Measurements from ENCODE around the gene HPSE2. TPM values are rescaled to one million over a fixed set of nuclear protein-coding genes. Genes with fewer than 3 reads are reported as not detected.

HPSE2 gene
- polyA plus RNA-seq, 1 experiment, result not detected

DNA sequence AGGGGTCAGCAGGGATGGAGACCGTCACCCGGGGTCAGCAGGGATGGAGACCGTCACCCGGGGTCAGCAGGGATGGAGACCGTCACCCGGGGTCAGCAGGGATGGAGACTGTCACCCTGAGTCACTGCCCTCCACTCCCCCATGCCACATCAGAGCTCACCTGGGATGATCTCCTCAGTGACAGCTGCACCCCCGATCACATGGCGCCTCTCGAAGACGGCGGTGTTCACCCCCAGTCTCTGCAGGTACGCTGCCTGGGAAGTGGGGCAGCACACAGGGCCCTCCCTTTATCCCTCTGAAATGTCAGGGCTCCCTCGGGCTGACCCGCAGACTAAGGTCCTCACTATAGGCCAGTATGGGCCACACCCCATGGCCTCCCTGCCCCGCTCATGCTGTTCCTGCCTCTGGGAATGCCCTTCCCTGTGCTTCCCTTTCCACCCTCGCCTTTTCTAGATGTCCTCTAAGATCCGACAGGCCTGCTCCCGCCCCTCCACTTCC, 827.9 kb downstream of the HPSE2 start:
- Histone ChIP-seq H3K4me3 (ENCODE audit: low read depth, low read length) (no peak overlapping the region), H3K27me3 (ENCODE audit: control insufficient read depth, insufficient read depth, low read length) (no peaks in the 10 kb centered on the region), H3K36me3 (ENCODE audit: control insufficient read depth, insufficient read depth, low read length) (peaks cover 1% of the 10 kb centered on the region)
- no peak for DNase-seq (ENCODE audit: low read depth)
- TF ChIP-seq CTCF (IDR thresholded peaks at IDR 0.05; ENCODE audit: insufficient read depth, low read depth, low read length), result no peak
- ChIA-PET CTCF (interaction anchor here (1.7 kb wide), 1 partner anchor 13 kb away, joined by 14 read pairs; no protein-coding TSS in a partner anchor), POLR2A (no interaction called here)

Small RNA genes lying within 50 kb of the gene (small RNA-seq; reads per million reads assigned to genes)
- gene MIR4685 (ENCODE audit: insufficient read length, low read depth, low replicate concordance) (not detected), gene MIR6507 (ENCODE audit: insufficient read length, low read depth, low replicate concordance) (not detected)

Other genes with a start within 250 kb of the HPSE2 start
- gene CNNM1, start 93.5 kb upstream of the HPSE2 start, polyA plus RNA-seq (2011; rRNA removed), result 1.1 and 1.3 TPM in 2 replicates
- gene GOT1, start 194.8 kb upstream of the HPSE2 start, polyA plus RNA-seq (2011; rRNA removed), result 41.4 and 53.3 TPM in 2 replicates

Measured in BJ (cell line).